Measurements from ENCODE around the gene P2RY12.
"Not testable (repeated sequence)": the region's sequence is repeated elsewhere in the genome, so short reads cannot be mapped to it uniquely, and the experiment has no call there.

P2RY12 gene

GRCh38 chr3:151393146-151393830, 8.7 kb upstream of the P2RY12 start:
- DNase-seq (ENCODE audit: low spot score): no peak

GRCh38 chr3:151392191-151392590, 7.6 kb upstream of the P2RY12 start:
- DNase-seq (ENCODE audit: low spot score): not testable (repeated sequence)

GRCh38 chr3:151391720-151392119, 7.2 kb upstream of the P2RY12 start:
- DNase-seq (ENCODE audit: low spot score): no peak

- peak; percentile 27 for DNase-seq (ENCODE audit: low spot score)
Observed at GRCh38 chr3:151387842-151388241, 3.3 kb upstream of the P2RY12 start.

- DNase-seq (ENCODE audit: low spot score): no peak
Observed at GRCh38 chr3:151387432-151387831, 2.9 kb upstream of the P2RY12 start.

GRCh38 chr3:151386056-151386455, 1.5 kb upstream of the P2RY12 start:
- no peak for DNase-seq (ENCODE audit: low spot score)

GRCh38 chr3:151383956-151384355, 597 bp downstream of the P2RY12 start:
- no peak for DNase-seq (ENCODE audit: low spot score)

- no peak for DNase-seq (ENCODE audit: low spot score)
Observed at GRCh38 chr3:151383111-151383510, 1.4 kb downstream of the P2RY12 start.

GRCh38 chr3:151382671-151383070, 1.9 kb downstream of the P2RY12 start:
- DNase-seq (ENCODE audit: low spot score): peak; percentile 36

- DNase-seq (ENCODE audit: low spot score): peak; percentile 42
Observed at GRCh38 chr3:151379083-151379734, 5.3 kb downstream of the P2RY12 start.

- no peak for DNase-seq (ENCODE audit: low spot score)
Observed at GRCh38 chr3:151377768-151378385, 6.7 kb downstream of the P2RY12 start.

GRCh38 chr3:151372063-151372820, 12.3 kb downstream of the P2RY12 start:
- DNase-seq (ENCODE audit: low spot score): no peak

GRCh38 chr3:151371526-151371925, 13.0 kb downstream of the P2RY12 start:
- no peak for DNase-seq (ENCODE audit: low spot score)

GRCh38 chr3:151367448-151367847, 17.1 kb downstream of the P2RY12 start:
- DNase-seq (ENCODE audit: low spot score): no peak

GRCh38 chr3:151366993-151367392, 17.6 kb downstream of the P2RY12 start:
- no peak for DNase-seq (ENCODE audit: low spot score)

GRCh38 chr3:151362751-151363174, 21.8 kb downstream of the P2RY12 start:
- no peak for DNase-seq (ENCODE audit: low spot score)

- DNase-seq (ENCODE audit: low spot score): no peak
Observed at GRCh38 chr3:151357463-151357850, 27.1 kb downstream of the P2RY12 start.

GRCh38 chr3:151356794-151357462, 27.6 kb downstream of the P2RY12 start:
- DNase-seq (ENCODE audit: low spot score): peak; percentile 66

- peak; percentile 30 for DNase-seq (ENCODE audit: low spot score)
Observed at GRCh38 chr3:151351648-151352047, 32.9 kb downstream of the P2RY12 start.

- DNase-seq (ENCODE audit: low spot score): no peak
Observed at GRCh38 chr3:151351219-151351618, 33.3 kb downstream of the P2RY12 start.

- no peak for DNase-seq (ENCODE audit: low spot score)
Observed at GRCh38 chr3:151350656-151351055, 33.9 kb downstream of the P2RY12 start.

GRCh38 chr3:151347432-151347831, 37.1 kb downstream of the P2RY12 start:
- DNase-seq (ENCODE audit: low spot score): peak; percentile 69

All from Ammon's horn (tissue), 1 donor.